Smooth muscle cell (in vitro differentiated cells): ENCODE results near the gene MRPS33. TPM values are rescaled to one million over a fixed set of nuclear protein-coding genes. Genes with fewer than 3 reads are reported as not detected.
"Not testable (repeated sequence)": the region's sequence is repeated elsewhere in the genome, so short reads cannot be mapped to it uniquely, and the experiment has no call there.

ENCODE experiments used
- DNase-seq: peaks from one replicate; lab custom pipeline; 2025; ENCODE audit not compliant: unreplicated experiment; lab: John Stamatoyannopoulos, UW
- H2AFZ ChIP-seq: fragments of 200-600 bp; sonication (generic); 2 replicates; pipeline ENCODE4 v1.6.0; 2016; ENCODE audit warnings: antibody characterized with exemption, low read depth, mild to moderate bottlenecking
- H3F3A ChIP-seq: fragments of 200-600 bp; sonication (generic); 2 replicates; pipeline ENCODE4 v1.6.0; 2017; ENCODE audit warnings: antibody characterized with exemption, low read depth
- H3K27ac ChIP-seq: fragments of 200-600 bp; sonication (generic); 2 replicates; pipeline ENCODE4 v1.5.1; 2016; ENCODE audit warnings: low read depth, mild to moderate bottlenecking
- H3K27me3 ChIP-seq: fragments of 200-600 bp; sonication (generic); 2 replicates; pipeline ENCODE4 v1.6.1; 2016; ENCODE audit warnings: low read depth, mild to moderate bottlenecking
- H3K36me3 ChIP-seq: fragments of 200-600 bp; sonication (generic); 2 replicates; pipeline ENCODE4 v1.5.1; 2016; ENCODE audit warnings: low read depth
- H3K4me1 ChIP-seq: fragments of 200-600 bp; sonication (generic); 2 replicates; pipeline ENCODE4 v1.5.1; 2016; ENCODE audit warnings: low read depth
- H3K4me2 ChIP-seq: fragments of 200-600 bp; sonication (generic); 2 replicates; pipeline ENCODE4 v1.6.0; 2016; ENCODE audit warnings: mild to moderate bottlenecking
- H3K4me3 ChIP-seq: fragments of 200-600 bp; sonication (generic); 2 replicates; pipeline ENCODE4 v1.5.1; 2016; ENCODE audit warnings: mild to moderate bottlenecking
- H3K79me2 ChIP-seq: fragments of 200-600 bp; sonication (generic); 2 replicates; pipeline ENCODE4 v1.6.0; 2016; ENCODE audit warnings: low read depth, mild to moderate bottlenecking
- H3K9ac ChIP-seq: fragments of 200-600 bp; sonication (generic); 2 replicates; pipeline ENCODE4 v1.6.0; 2016; ENCODE audit warnings: low read depth
- H3K9me3 ChIP-seq: fragments of 200-600 bp; sonication (generic); replicated peaks from 2 replicates; pipeline ENCODE4 v1.5.1; 2016; ENCODE audit warnings: low read depth
- H4K20me1 ChIP-seq: fragments of 200-600 bp; sonication (generic); 2 replicates; pipeline ENCODE4 v1.6.0; 2016; ENCODE audit warnings: low read depth
- WGBS: methylation state at CpG from one replicate; pipeline ENCODE4 v1.1.7; 2016; ENCODE audit warnings: low lambda C conversion rate; 5-methylcytosine and 5-hydroxymethylcytosine counted together
- polyA plus RNA-seq: library from polyadenylated mRNA; unstranded; fragments of >200 nt; fragmentation: Nextera tagmentation; extraction: Ambion mirVana; gene quantifications from 2 replicates; pipeline ENCODE4 v1.2.1, GENCODE V29; 2016
- small RNA-seq: library from RNA; depleted of rRNA; stranded (forward); fragments of <200 nt; gene quantifications from one replicate; pipeline ENCODE3, GENCODE V24; 2014
- total RNA-seq: library from RNA; depleted of rRNA; stranded (reverse); fragments of >200 nt; gene quantifications from 2 replicates; pipeline ENCODE4 v1.2.3, GENCODE V29; 2014
- TF ChIP-seq, protein P1 (sequence below): fragments of 200-600 bp; sonication (generic); IDR thresholded peaks from 2 replicates; pipeline ENCODE4 v1.5.1; 2017; ENCODE audit warnings: borderline replicate concordance, mild to moderate bottlenecking, antibody characterized with exemption; ENCODE audit not compliant: insufficient read depth, poor library complexity, severe bottlenecking

The MRPS33 gene
- total and polyA plus RNA-seq, 2 experiments from 2014 or later, result 34.2 to 49.8 TPM

DNA sequence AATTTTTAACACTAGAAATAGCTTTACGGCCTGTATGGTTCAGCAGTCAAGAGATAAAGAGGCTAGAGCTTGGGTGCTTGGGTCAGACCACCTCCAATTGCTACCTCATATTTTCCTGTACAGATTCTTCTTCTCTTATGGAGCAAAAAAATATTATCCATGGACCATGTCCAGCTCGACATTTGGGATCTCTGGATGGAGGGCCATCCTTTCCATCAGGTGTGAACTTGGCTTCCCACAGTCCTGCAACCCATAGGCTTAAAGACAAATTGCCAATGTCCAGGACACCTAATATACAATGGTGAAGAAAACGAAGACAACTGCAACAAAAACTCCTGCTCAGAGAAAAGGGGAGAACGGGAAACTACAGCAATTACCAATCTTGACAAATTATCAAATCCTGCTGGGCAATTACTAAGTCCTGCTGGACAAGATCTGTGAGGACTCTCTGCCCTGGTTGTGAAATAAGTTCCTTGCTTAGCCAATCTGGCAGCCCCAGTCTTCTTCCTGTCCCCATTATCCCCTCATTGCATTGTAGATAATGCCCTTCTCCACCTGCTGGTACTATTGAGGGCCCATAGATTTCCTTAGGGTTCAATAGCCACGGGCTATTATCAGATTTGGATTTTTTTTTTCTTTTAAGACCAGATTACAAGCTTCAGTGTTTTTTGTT lies 48.1 kb downstream of the MRPS33 start:
- H3K4me3 ChIP-seq, result no peak overlapping the region
- no peak overlapping the region for H3K4me2 ChIP-seq

DNA sequence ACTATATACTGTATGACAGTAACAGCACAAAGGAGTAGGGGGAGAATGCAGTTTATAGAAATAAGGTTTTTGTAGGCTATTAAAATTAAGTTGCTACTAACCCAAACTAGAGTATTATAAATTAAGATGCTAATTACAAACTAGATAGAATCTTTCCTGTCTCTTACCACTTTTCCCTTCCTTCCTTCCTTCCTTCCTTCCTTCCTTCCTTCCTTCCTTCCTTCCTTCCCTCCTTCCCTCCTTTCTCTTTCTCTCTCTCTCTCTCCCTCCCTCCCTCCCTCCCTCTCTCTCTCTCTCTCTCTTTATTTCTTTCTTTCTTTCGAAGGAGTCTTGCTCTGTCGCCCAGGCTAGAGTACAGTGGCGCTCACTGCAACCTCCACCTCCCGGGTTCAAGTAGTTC lies 53.6 kb downstream of the MRPS33 start:
- H3K4me3 ChIP-seq, result no peak overlapping the region
- H3K4me2 ChIP-seq, result no peak overlapping the region
- H4K20me1 ChIP-seq, result no peaks in the 10 kb centered on the region
- TF ChIP-seq, protein P1, sequence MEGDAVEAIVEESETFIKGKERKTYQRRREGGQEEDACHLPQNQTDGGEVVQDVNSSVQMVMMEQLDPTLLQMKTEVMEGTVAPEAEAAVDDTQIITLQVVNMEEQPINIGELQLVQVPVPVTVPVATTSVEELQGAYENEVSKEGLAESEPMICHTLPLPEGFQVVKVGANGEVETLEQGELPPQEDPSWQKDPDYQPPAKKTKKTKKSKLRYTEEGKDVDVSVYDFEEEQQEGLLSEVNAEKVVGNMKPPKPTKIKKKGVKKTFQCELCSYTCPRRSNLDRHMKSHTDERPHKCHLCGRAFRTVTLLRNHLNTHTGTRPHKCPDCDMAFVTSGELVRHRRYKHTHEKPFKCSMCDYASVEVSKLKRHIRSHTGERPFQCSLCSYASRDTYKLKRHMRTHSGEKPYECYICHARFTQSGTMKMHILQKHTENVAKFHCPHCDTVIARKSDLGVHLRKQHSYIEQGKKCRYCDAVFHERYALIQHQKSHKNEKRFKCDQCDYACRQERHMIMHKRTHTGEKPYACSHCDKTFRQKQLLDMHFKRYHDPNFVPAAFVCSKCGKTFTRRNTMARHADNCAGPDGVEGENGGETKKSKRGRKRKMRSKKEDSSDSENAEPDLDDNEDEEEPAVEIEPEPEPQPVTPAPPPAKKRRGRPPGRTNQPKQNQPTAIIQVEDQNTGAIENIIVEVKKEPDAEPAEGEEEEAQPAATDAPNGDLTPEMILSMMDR, result no peak
- H3K79me2 ChIP-seq, result no peaks in the 10 kb centered on the region
- no peak overlapping the region for H3K27ac ChIP-seq
- 92% methylated on average over 3 of the region's 4 CpGs for WGBS
- no peak overlapping the region for H2AFZ ChIP-seq
- H3K36me3 ChIP-seq, result no peaks in the 10 kb centered on the region
- no peaks in the 10 kb centered on the region for H3K27me3 ChIP-seq
- H3K9ac ChIP-seq, result no peak overlapping the region
- H3K4me1 ChIP-seq, result no peaks in the 10 kb centered on the region
- H3F3A ChIP-seq, result no peaks in the 10 kb centered on the region
- DNase-seq, result no peak
- no peaks in the 10 kb centered on the region for H3K9me3 ChIP-seq

More for the DNA sequence above, 48.1 kb downstream of the MRPS33 start:
- no peaks in the 10 kb centered on the region for H3F3A ChIP-seq
- H4K20me1 ChIP-seq, result no peaks in the 10 kb centered on the region
- 58% methylated on average over 5 of the region's 5 CpGs for WGBS
- H3K9me3 ChIP-seq, result no peaks in the 10 kb centered on the region
- H3K27ac ChIP-seq, result no peak overlapping the region
- TF ChIP-seq, protein P1, result no peak
- no peaks in the 10 kb centered on the region for H3K79me2 ChIP-seq
- DNase-seq, result no peak
- no peak overlapping the region for H3K9ac ChIP-seq
- H3K36me3 ChIP-seq, result no peaks in the 10 kb centered on the region
- no peaks in the 10 kb centered on the region for H3K4me1 ChIP-seq
- H2AFZ ChIP-seq, result no peak overlapping the region
- no peaks in the 10 kb centered on the region for H3K27me3 ChIP-seq

DNA sequence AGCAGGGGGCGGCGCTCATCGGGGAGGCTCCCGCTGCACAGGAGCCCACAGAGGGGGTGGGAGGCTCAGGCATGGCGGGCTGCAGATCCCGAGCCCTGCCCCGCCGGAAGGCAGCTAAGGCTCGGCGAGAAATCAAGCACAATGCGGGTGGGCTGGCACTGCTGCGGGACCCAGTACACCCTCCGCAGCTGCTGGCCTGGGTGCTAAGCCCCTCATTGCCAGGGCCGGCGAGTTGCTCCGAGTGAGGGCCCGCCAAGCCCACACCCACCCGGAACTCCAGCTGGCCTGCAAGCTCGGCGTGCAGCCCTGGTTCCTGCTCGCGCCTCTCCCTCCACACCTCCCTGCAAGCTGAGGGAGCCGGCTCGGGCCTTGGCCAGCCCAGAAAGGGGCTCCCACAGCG lies 57.8 kb downstream of the MRPS33 start:
- H3K4me1 ChIP-seq, H3F3A ChIP-seq, H4K20me1 ChIP-seq, H3K4me3 ChIP-seq, H3K36me3 ChIP-seq, H3K27ac ChIP-seq, H3K9ac ChIP-seq, DNase-seq, H2AFZ ChIP-seq, H3K27me3 ChIP-seq, H3K9me3 ChIP-seq, H3K4me2 ChIP-seq, H3K79me2 ChIP-seq: not testable (repeated sequence)
- WGBS, result 96% methylated on average over 25 of the region's 25 CpGs

Small RNA genes lying within 50 kb of the gene (small RNA-seq; reads per million reads assigned to genes)
- not detected for gene RNU4-74P

Other genes starting within 250 kb of the MRPS33 start
- gene BRAF, start 90.0 kb downstream of the MRPS33 start, total RNA-seq, result 28.9 and 29.4 TPM in 2 replicates
- 6.5 and 9.1 TPM in 2 replicates for gene BRAF, start 90.0 kb downstream of the MRPS33 start, polyA plus RNA-seq
- gene TMEM178B, start 59.1 kb upstream of the MRPS33 start, total RNA-seq, result 0.18 and 0.72 TPM in 2 replicates
- not detected in 2 replicates for gene TMEM178B, start 59.1 kb upstream of the MRPS33 start, polyA plus RNA-seq